Measurements from ENCODE around the gene VWA8.
A peak's percentile ranks its signal among the peaks of the same experiment; 100 is the strongest.

VWA8 gene

GRCh38 chr13:41691274-41691673 lies 269.6 kb downstream of the VWA8 start:
- no peak for DNase-seq (ENCODE audit: low read depth in 2 of 2)

GRCh38 chr13:41682766-41683165 lies 278.1 kb downstream of the VWA8 start:
- DNase-seq (ENCODE audit: low read depth in 2 of 2): no peak

GRCh38 chr13:41682001-41682400 lies 278.9 kb downstream of the VWA8 start:
- no peak for DNase-seq (ENCODE audit: low read depth in 2 of 2)

- DNase-seq (ENCODE audit: low read depth in 2 of 2): no peak
Measured at GRCh38 chr13:41681587-41681986, 279.3 kb downstream of the VWA8 start.

GRCh38 chr13:41680900-41681299 lies 280.0 kb downstream of the VWA8 start:
- DNase-seq (ENCODE audit: low read depth in 2 of 2): no peak

- no peak for DNase-seq (ENCODE audit: low read depth in 2 of 2)
Measured at GRCh38 chr13:41678848-41679247, 282.1 kb downstream of the VWA8 start.

GRCh38 chr13:41678249-41678648 lies 282.7 kb downstream of the VWA8 start:
- no peak for DNase-seq (ENCODE audit: low read depth in 2 of 2)

GRCh38 chr13:41675306-41675705 lies 285.6 kb downstream of the VWA8 start:
- no peak for DNase-seq (ENCODE audit: low read depth in 2 of 2)

- DNase-seq (ENCODE audit: low read depth in 2 of 2): no peak
Measured at GRCh38 chr13:41674246-41674645, 286.7 kb downstream of the VWA8 start.

- DNase-seq (ENCODE audit: low read depth in 2 of 2): no peak
Measured at GRCh38 chr13:41673640-41674039, 287.3 kb downstream of the VWA8 start.

- no peak for DNase-seq (ENCODE audit: low read depth in 2 of 2)
Measured at GRCh38 chr13:41670873-41671443, 290.0 kb downstream of the VWA8 start.

- no peak for DNase-seq (ENCODE audit: low read depth in 2 of 2)
Measured at GRCh38 chr13:41668130-41668757, 292.7 kb downstream of the VWA8 start.

- no peak for DNase-seq (ENCODE audit: low read depth in 2 of 2)
Measured at GRCh38 chr13:41666644-41667043, 294.3 kb downstream of the VWA8 start.

- DNase-seq (ENCODE audit: low read depth in 2 of 2): no peak
Measured at GRCh38 chr13:41660411-41660810, 300.5 kb downstream of the VWA8 start.

- no peak for DNase-seq (ENCODE audit: low read depth in 2 of 2)
Measured at GRCh38 chr13:41658057-41658661, 302.8 kb downstream of the VWA8 start.

- no peak for DNase-seq (ENCODE audit: low read depth in 2 of 2)
Measured at GRCh38 chr13:41655997-41656396, 304.9 kb downstream of the VWA8 start.

- no peak for DNase-seq (ENCODE audit: low read depth in 2 of 2)
Measured at GRCh38 chr13:41654796-41655195, 306.1 kb downstream of the VWA8 start.

- DNase-seq (ENCODE audit: low read depth in 2 of 2): peak in 1 of 2 donors; percentile 11
Measured at GRCh38 chr13:41652735-41653361, 308.1 kb downstream of the VWA8 start.

- DNase-seq (ENCODE audit: low read depth in 2 of 2): no peak
Measured at GRCh38 chr13:41651413-41652058, 309.4 kb downstream of the VWA8 start.

- no peak for DNase-seq (ENCODE audit: low read depth in 2 of 2)
Measured at GRCh38 chr13:41650706-41651105, 310.2 kb downstream of the VWA8 start.

- no peak for DNase-seq (ENCODE audit: low read depth in 2 of 2)
Measured at GRCh38 chr13:41649659-41650058, 311.2 kb downstream of the VWA8 start.

GRCh38 chr13:41648314-41648935 lies 312.5 kb downstream of the VWA8 start:
- DNase-seq (ENCODE audit: low read depth in 2 of 2): no peak
